ENCODE results near the gene BCL11B. TPM values are rescaled to one million over a fixed set of nuclear protein-coding genes. Genes with fewer than 3 reads are reported as not detected.

Gene BCL11B
- total RNA-seq, 1 experiment from 2014 or later: 0.24 TPM

- Mint-ChIP-seq H3K9me3 (ENCODE audit: low read depth, unreplicated experiment) (no peaks in the 10 kb centered on the region), H3K4me3 (ENCODE audit: low read depth, unreplicated experiment) (no peak overlapping the region), H3K36me3 (ENCODE audit: insufficient read depth, unreplicated experiment) (no peaks in the 10 kb centered on the region), H3K27ac (ENCODE audit: unreplicated experiment) (no peak overlapping the region), H3K4me1 (ENCODE audit: low read depth, unreplicated experiment) (no peaks in the 10 kb centered on the region), H3K27me3 (ENCODE audit: unreplicated experiment) (peaks cover 14% of the 10 kb centered on the region)
- DNase-seq: no peak
- intact Hi-C loops (cut with micrococcal nuclease; ENCODE audit: unreplicated experiment): no loop called here
- no TSS peak for BruUV-seq (replicated peaks)
- CTCF ChIA-PET: interaction anchor here (0.6 kb wide), 1 partner anchor 1049 kb away, joined by 4 read pairs; no protein-coding TSS in a partner anchor
- no peak for TF ChIP-seq CTCF (IDR thresholded peaks at IDR 0.05; ENCODE audit: unreplicated experiment)
These were observed 21.3 kb downstream of the BCL11B start for GRCh38 chr14:99250636-99251208.

- H3K9me3 Mint-ChIP-seq (ENCODE audit: low read depth, unreplicated experiment): no peaks in the 10 kb centered on the region
These were observed 22.6 kb downstream of the BCL11B start for GRCh38 chr14:99249389-99249788.

DNA sequence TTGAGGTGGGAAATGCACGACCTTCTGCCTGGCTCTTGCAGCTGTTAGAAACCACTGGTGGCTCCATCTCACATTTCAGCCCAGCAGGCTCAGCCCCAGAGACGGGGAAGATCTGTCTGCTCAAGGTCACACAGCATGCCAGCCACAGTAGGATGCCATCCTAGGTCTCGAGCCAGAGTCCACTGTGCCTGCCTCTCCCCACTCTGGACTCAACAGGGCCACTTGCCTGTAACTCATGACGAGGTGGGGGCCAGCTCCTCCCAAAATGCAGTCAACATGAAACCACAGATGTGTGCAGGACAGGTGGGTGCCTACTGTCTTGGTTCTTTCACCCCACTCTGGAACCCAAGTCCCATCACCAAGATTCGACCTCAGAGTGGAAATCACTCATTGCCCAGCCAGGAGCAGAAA is 23.2 kb downstream of the BCL11B start:
- CTCF ChIA-PET: no interaction called here
- Mint-ChIP-seq H3K36me3 (ENCODE audit: insufficient read depth, unreplicated experiment) (no peaks in the 10 kb centered on the region), H3K27me3 (ENCODE audit: unreplicated experiment) (peaks cover 10% of the 10 kb centered on the region), H3K4me1 (ENCODE audit: low read depth, unreplicated experiment) (no peaks in the 10 kb centered on the region), H3K4me3 (ENCODE audit: low read depth, unreplicated experiment) (no peak overlapping the region), H3K9me3 (ENCODE audit: low read depth, unreplicated experiment) (no peaks in the 10 kb centered on the region), H3K27ac (ENCODE audit: unreplicated experiment) (no peak overlapping the region)
- intact Hi-C loops (cut with micrococcal nuclease; ENCODE audit: unreplicated experiment): no loop called here
- DNase-seq: no peak
- TF ChIP-seq CTCF (IDR thresholded peaks at IDR 0.05; ENCODE audit: unreplicated experiment): no peak
- no TSS peak for BruUV-seq (replicated peaks)

More at GRCh38 chr14:99249389-99249788, 22.6 kb downstream of the BCL11B start:
- Mint-ChIP-seq H3K36me3 (ENCODE audit: insufficient read depth, unreplicated experiment) (no peaks in the 10 kb centered on the region), H3K27ac (ENCODE audit: unreplicated experiment) (no peak overlapping the region), H3K4me1 (ENCODE audit: low read depth, unreplicated experiment) (no peaks in the 10 kb centered on the region), H3K4me3 (ENCODE audit: low read depth, unreplicated experiment) (no peak overlapping the region), H3K27me3 (ENCODE audit: unreplicated experiment) (peaks cover 14% of the 10 kb centered on the region)
- no peak for DNase-seq
- TF ChIP-seq CTCF (IDR thresholded peaks at IDR 0.05; ENCODE audit: unreplicated experiment): no peak
- intact Hi-C loops (cut with micrococcal nuclease; ENCODE audit: unreplicated experiment): no loop called here
- BruUV-seq (replicated peaks): no TSS peak
- CTCF ChIA-PET: no interaction called here

GRCh38 chr14:99247772-99248171 is 24.2 kb downstream of the BCL11B start:
- intact Hi-C loops (cut with micrococcal nuclease; ENCODE audit: unreplicated experiment): no loop called here
- CTCF ChIA-PET: no interaction called here
- H3K4me3 Mint-ChIP-seq (ENCODE audit: low read depth, unreplicated experiment): no peak overlapping the region
- BruUV-seq (replicated peaks): no TSS peak
- no peaks in the 10 kb centered on the region for H3K36me3 Mint-ChIP-seq (ENCODE audit: insufficient read depth, unreplicated experiment)
- no peak for TF ChIP-seq CTCF (IDR thresholded peaks at IDR 0.05; ENCODE audit: unreplicated experiment)
- H3K27ac Mint-ChIP-seq (ENCODE audit: unreplicated experiment): no peak overlapping the region
- no peaks in the 10 kb centered on the region for H3K9me3 Mint-ChIP-seq (ENCODE audit: low read depth, unreplicated experiment)
- no peak for DNase-seq
- H3K27me3 Mint-ChIP-seq (ENCODE audit: unreplicated experiment): no peaks in the 10 kb centered on the region
- no peaks in the 10 kb centered on the region for H3K4me1 Mint-ChIP-seq (ENCODE audit: low read depth, unreplicated experiment)
